PC-3 (cell line): ENCODE data around the gene ARIH2.

Source experiments
- CTCF ChIP-seq: fragments of 300-600 bp; sonication (generic); conservative IDR thresholded peaks from 2 replicates; pipeline ENCODE4 v1.5.1; 2017; ENCODE audit warnings: antibody characterized with exemption, low read depth, mild to moderate bottlenecking, low read length
- EZH2 ChIP-seq: fragments of 300-600 bp; sonication (generic); IDR thresholded peaks from one replicate; pipeline ENCODE4 v1.6.1; 2017; ENCODE audit warnings: antibody characterized with exemption, mild to moderate bottlenecking, low read length; ENCODE audit not compliant: unreplicated experiment
- EZH2phosphoT487 ChIP-seq: fragments of 300-600 bp; sonication (generic); IDR thresholded peaks from 2 replicates; pipeline ENCODE4 v1.6.1; 2018; ENCODE audit warnings: mild to moderate bottlenecking, antibody characterized with exemption, low read length, borderline replicate concordance

- TF ChIP-seq CTCF, result no peak
- no peak for TF ChIP-seq EZH2phosphoT487
- TF ChIP-seq EZH2, result no peak
Observed at GRCh38 chr3:49017971-49018706, 99.5 kb downstream of the ARIH2 start, which contains the start of gene DALRD3.
